Endodermal cell (in vitro differentiated cells): ENCODE data around the gene AP2S1. TPM values are rescaled to one million over a fixed set of nuclear protein-coding genes. Genes with fewer than 3 reads are reported as not detected.
A peak's percentile ranks its signal among the peaks of the same experiment; 100 is the strongest.

Source experiments
- DNase-seq: peaks from one replicate; pipeline ENCODE4 v3.0.0-alpha.2; 2017
- H3K27ac ChIP-seq: 2 replicates; pipeline ENCODE4 v1.5.1; 2013; ENCODE audit warnings: mild to moderate bottlenecking, low read depth, low read length, moderate library complexity
- H3K27me3 ChIP-seq: 2 replicates; pipeline ENCODE4 v1.6.1; 2013; ENCODE audit warnings: mild to moderate bottlenecking, low read length, moderate library complexity; ENCODE audit not compliant: insufficient read depth, control insufficient read depth, poor library complexity, severe bottlenecking
- H3K36me3 ChIP-seq: 2 replicates; pipeline ENCODE4 v1.7.0; 2013; ENCODE audit warnings: mild to moderate bottlenecking, low read length, moderate library complexity; ENCODE audit not compliant: control insufficient read depth, insufficient read depth
- H3K4me1 ChIP-seq: one replicate; pipeline ENCODE4 v1.7.0; 2013; ENCODE audit warnings: low read length; ENCODE audit not compliant: control insufficient read depth, insufficient read depth
- H3K4me3 ChIP-seq: 2 replicates; pipeline ENCODE4 v1.5.1; 2013; ENCODE audit warnings: mild to moderate bottlenecking, low read length, moderate library complexity
- H3K9ac ChIP-seq: 2 replicates; pipeline ENCODE4 v1.6.1; 2013; ENCODE audit warnings: mild to moderate bottlenecking, low read length, moderate library complexity; ENCODE audit not compliant: poor library complexity, severe bottlenecking; ENCODE audit errors: extremely low read depth
- H3K9me3 ChIP-seq: 2 replicates; pipeline ENCODE4 v1.6.1; 2013; ENCODE audit warnings: mild to moderate bottlenecking, low read length, moderate library complexity; ENCODE audit not compliant: control insufficient read depth
- H3K27ac Mint-ChIP-seq: 2 replicates; pipeline ENCODE4 v1.8.0; 2020; ENCODE audit warnings: mixed read lengths
- H3K27me3 Mint-ChIP-seq: 2 replicates; pipeline ENCODE4 v1.8.0; 2021; ENCODE audit warnings: mild to moderate bottlenecking, mixed read lengths; ENCODE audit not compliant: insufficient read depth
- H3K36me3 Mint-ChIP-seq: 2 replicates; pipeline ENCODE4 v1.8.0; 2020; ENCODE audit warnings: low read depth, mixed read lengths
- H3K4me1 Mint-ChIP-seq: 2 replicates; pipeline ENCODE4 v1.8.0; 2020; ENCODE audit warnings: mixed read lengths
- H3K4me3 Mint-ChIP-seq: 2 replicates; pipeline ENCODE4 v1.8.0; 2020; ENCODE audit warnings: mild to moderate bottlenecking, moderate library complexity, mixed read lengths
- H3K9me3 Mint-ChIP-seq: 2 replicates; pipeline ENCODE4 v1.8.0; 2020; ENCODE audit warnings: mild to moderate bottlenecking, mixed read lengths
- CTCF ChIP-seq: fragments of 200-600 bp; sonication (generic); conservative IDR thresholded peaks from 2 replicates; pipeline ENCODE4 v1.5.0; 2021; ENCODE audit warnings: antibody characterized with exemption, mild to moderate bottlenecking
- WGBS, 2 experiments: methylation state at CpG; one replicate each; pipeline versions ENCODE4 v1.1.5 to v1.1.7; 2013; ENCODE audit warnings: missing lambda C conversion rate in 2 of 2, mixed read lengths in 1 of 2; ENCODE audit not compliant: insufficient coverage in 1 of 2, insufficient read length in 1 of 2; 5-methylcytosine and 5-hydroxymethylcytosine counted together
- total RNA-seq, 2 donors: library from RNA; stranded (reverse); fragmentation: NEBNext Ultra II Directional in 1 of 2; extraction: Animal tissue kit (Norgen Biotek cat#: 25700) in 1 of 2; gene quantifications; 2 replicates in 1 of 2; 3 replicates in 1 of 2; pipeline ENCODE4 v1.2.1, GENCODE V29; 2021

The AP2S1 gene
- total RNA-seq, 2 donors from 2014 or later = 162 to 214 TPM

- Mint-ChIP-seq H3K9me3 (no peaks in the 10 kb centered on the region), H3K27ac (no peak overlapping the region), H3K4me3 (no peak overlapping the region), H3K27me3 (no peaks in the 10 kb centered on the region), H3K4me1 (peaks cover 5% of the 10 kb centered on the region), H3K36me3 (peaks cover 3% of the 10 kb centered on the region)
- Histone ChIP-seq H3K4me3 (no peak overlapping the region), H3K4me1 (peaks cover 4% of the 10 kb centered on the region), H3K27ac (no peak overlapping the region), H3K27me3 (no peaks in the 10 kb centered on the region), H3K9ac (no peak overlapping the region), H3K9me3 (no peaks in the 10 kb centered on the region), H3K36me3 (no peaks in the 10 kb centered on the region)
- no peak for TF ChIP-seq CTCF
- no peak for DNase-seq
- 100% methylated on average over 1 of the region's 1 CpG for WGBS, 2 experiments
Measured at GRCh38 chr19:46880431-46880830, 29.8 kb upstream of the AP2S1 start.

GRCh38 chr19:46878613-46879375, 28.1 kb upstream of the AP2S1 start:
- Mint-ChIP-seq H3K27ac (peak overlapping the region; percentile 11), H3K9me3 (no peaks in the 10 kb centered on the region), H3K27me3 (no peaks in the 10 kb centered on the region), H3K36me3 (peaks cover 7% of the 10 kb centered on the region), H3K4me1 (peaks cover 9% of the 10 kb centered on the region), H3K4me3 (no peak overlapping the region)
- Histone ChIP-seq H3K4me1 (peaks cover 7% of the 10 kb centered on the region), H3K27ac (no peak overlapping the region), H3K9me3 (no peaks in the 10 kb centered on the region), H3K9ac (no peak overlapping the region), H3K36me3 (no peaks in the 10 kb centered on the region), H3K27me3 (no peaks in the 10 kb centered on the region), H3K4me3 (no peak overlapping the region)
- WGBS, 2 experiments = 77 to 91% methylated on average over 9 of the region's 9 CpGs
- TF ChIP-seq CTCF = no peak
- DNase-seq = peak; percentile 36

GRCh38 chr19:46875657-46876056, 25.0 kb upstream of the AP2S1 start:
- H3K4me3 ChIP-seq = peak overlapping the region; percentile 47
- peaks cover 9% of the 10 kb centered on the region for H3K4me1 Mint-ChIP-seq
- no peaks in the 10 kb centered on the region for H3K36me3 ChIP-seq
- no peaks in the 10 kb centered on the region for H3K27me3 ChIP-seq
- peak; percentile 41 for DNase-seq
- 88 to 100% methylated on average over 5 to 6 of the region's 6 CpGs for WGBS, 2 experiments
- H3K27ac Mint-ChIP-seq = peak overlapping the region; percentile 15
- peak overlapping the region; percentile 41 for H3K27ac ChIP-seq
- no peak overlapping the region for H3K9ac ChIP-seq
- H3K9me3 ChIP-seq = no peaks in the 10 kb centered on the region
- no peaks in the 10 kb centered on the region for H3K27me3 Mint-ChIP-seq
- H3K4me3 Mint-ChIP-seq = no peak overlapping the region
- H3K36me3 Mint-ChIP-seq = peaks cover 4% of the 10 kb centered on the region
- no peaks in the 10 kb centered on the region for H3K9me3 Mint-ChIP-seq
- peaks cover 7% of the 10 kb centered on the region for H3K4me1 ChIP-seq
- TF ChIP-seq CTCF = no peak
